Endothelial cell (in vitro differentiated cells): ENCODE data around the gene RCOR1. TPM values are rescaled to one million over a fixed set of nuclear protein-coding genes. Genes with fewer than 3 reads are reported as not detected.

Source experiments
- DNase-seq: peaks from one replicate; pipeline ENCODE4 v3.0.0; 2021; ENCODE audit warnings: low spot score
- H3K27ac Mint-ChIP-seq: one replicate; pipeline ENCODE4 v1.8.0; 2021; ENCODE audit warnings: mixed read lengths, inconsistent platforms; ENCODE audit not compliant: unreplicated experiment
- H3K27me3 Mint-ChIP-seq: one replicate; pipeline ENCODE4 v1.8.0; 2021; ENCODE audit warnings: mild to moderate bottlenecking, moderate library complexity, mixed read lengths, inconsistent platforms; ENCODE audit not compliant: unreplicated experiment
- H3K36me3 Mint-ChIP-seq: one replicate; pipeline ENCODE4 v1.8.0; 2021; ENCODE audit warnings: mild to moderate bottlenecking, low read depth, mixed read lengths, inconsistent platforms; ENCODE audit not compliant: unreplicated experiment
- H3K4me1 Mint-ChIP-seq: one replicate; pipeline ENCODE4 v1.8.0; 2021; ENCODE audit warnings: mild to moderate bottlenecking, mixed read lengths, inconsistent platforms; ENCODE audit not compliant: unreplicated experiment
- H3K4me3 Mint-ChIP-seq: one replicate; pipeline ENCODE4 v1.8.0; 2021; ENCODE audit warnings: mild to moderate bottlenecking, mixed read lengths, inconsistent platforms; ENCODE audit not compliant: unreplicated experiment
- H3K9me3 Mint-ChIP-seq: one replicate; pipeline ENCODE4 v1.8.0; 2021; ENCODE audit warnings: mixed read lengths, inconsistent platforms; ENCODE audit not compliant: unreplicated experiment
- CTCF ChIP-seq: fragments of 200-600 bp; sonication (generic); IDR thresholded peaks from one replicate; pipeline ENCODE4 v1.5.0; 2021; ENCODE audit warnings: antibody characterized with exemption; ENCODE audit not compliant: unreplicated experiment
- total RNA-seq: library from RNA; stranded (reverse); fragmentation: NEBNext Ultra II Directional; extraction: Animal tissue kit (Norgen Biotek cat#: 25700); gene quantifications from one replicate; pipeline ENCODE4 v1.2.1, GENCODE V29; 2021; ENCODE audit not compliant: unreplicated experiment

RCOR1 gene
- total RNA-seq, 1 donor from 2014 or later: 51.6 TPM

- Mint-ChIP-seq H3K27me3 (peaks cover 14% of the 10 kb centered on the region), H3K27ac (no peak overlapping the region), H3K36me3 (peaks cover 22% of the 10 kb centered on the region), H3K9me3 (no peaks in the 10 kb centered on the region), H3K4me3 (no peak overlapping the region), H3K4me1 (peaks cover 9% of the 10 kb centered on the region)
- no peak for TF ChIP-seq CTCF
- DNase-seq: no peak
Observed at GRCh38 chr14:102754370-102755262, 162.2 kb downstream of the RCOR1 start.

- no peak for DNase-seq
- H3K27ac Mint-ChIP-seq: no peak overlapping the region
- H3K36me3 Mint-ChIP-seq: peaks cover 18% of the 10 kb centered on the region
- peaks cover 15% of the 10 kb centered on the region for H3K27me3 Mint-ChIP-seq
- no peak overlapping the region for H3K4me3 Mint-ChIP-seq
- H3K4me1 Mint-ChIP-seq: peaks cover 21% of the 10 kb centered on the region
- no peaks in the 10 kb centered on the region for H3K9me3 Mint-ChIP-seq
- TF ChIP-seq CTCF: no peak
Observed at GRCh38 chr14:102757646-102758045, 165.2 kb downstream of the RCOR1 start.

- TF ChIP-seq CTCF: no peak
- H3K4me1 Mint-ChIP-seq: peaks cover 21% of the 10 kb centered on the region
- no peak overlapping the region for H3K4me3 Mint-ChIP-seq
- H3K27me3 Mint-ChIP-seq: peaks cover 15% of the 10 kb centered on the region
- H3K27ac Mint-ChIP-seq: no peak overlapping the region
- no peaks in the 10 kb centered on the region for H3K9me3 Mint-ChIP-seq
- H3K36me3 Mint-ChIP-seq: peaks cover 17% of the 10 kb centered on the region
- no peak for DNase-seq
Observed at GRCh38 chr14:102758087-102758486, 165.6 kb downstream of the RCOR1 start.

GRCh38 chr14:102759456-102760187 lies 167.2 kb downstream of the RCOR1 start:
- TF ChIP-seq CTCF: no peak
- DNase-seq: peak; percentile 52
- H3K4me1 Mint-ChIP-seq: peaks cover 26% of the 10 kb centered on the region

More at GRCh38 chr14:102759456-102760187, 167.2 kb downstream of the RCOR1 start:
- H3K27me3 Mint-ChIP-seq: peaks cover 20% of the 10 kb centered on the region
- H3K4me3 Mint-ChIP-seq: peak overlapping the region; percentile 5
- H3K9me3 Mint-ChIP-seq: no peaks in the 10 kb centered on the region
- H3K36me3 Mint-ChIP-seq: peaks cover 7% of the 10 kb centered on the region
- H3K27ac Mint-ChIP-seq: peak overlapping the region; percentile 17
